AG04449 (cell line): ENCODE measurements around the gene NT5C1B.

ENCODE experiments used
- CTCF ChIA-PET: fragments of 350-600 bp; formaldehyde crosslinking; extraction: SDS; loops from one replicate; lab custom pipeline; 2021; ENCODE audit warnings: antibody characterized with exemption; lab: Yijun Ruan, JAX
- POLR2A ChIA-PET: fragments of 400-600, 350-600 bp; formaldehyde crosslinking; extraction: SDS; loops from one replicate; lab custom pipeline; 2020; ENCODE audit warnings: antibody characterized with exemption, inconsistent platforms; lab: Yijun Ruan, JAX
- DNase-seq: peaks from one replicate; pipeline ENCODE4 v3.0.0-alpha.2; 2010; ENCODE audit warnings: low read depth, low spot score
- H3K4me3 ChIP-seq: 2 replicates; pipeline ENCODE4 v1.5.1; 2011; ENCODE audit warnings: low read depth, mild to moderate bottlenecking, control low read depth, low read length
- TF ChIP-seq, protein P1 (sequence below): IDR thresholded peaks from one replicate; pipeline ENCODE4 v1.5.1; 2011; ENCODE audit warnings: mild to moderate bottlenecking, moderate library complexity, low read length, control low read depth, inconsistent platforms; ENCODE audit not compliant: insufficient read depth; ENCODE audit errors: missing control alignments

The NT5C1B gene

DNA sequence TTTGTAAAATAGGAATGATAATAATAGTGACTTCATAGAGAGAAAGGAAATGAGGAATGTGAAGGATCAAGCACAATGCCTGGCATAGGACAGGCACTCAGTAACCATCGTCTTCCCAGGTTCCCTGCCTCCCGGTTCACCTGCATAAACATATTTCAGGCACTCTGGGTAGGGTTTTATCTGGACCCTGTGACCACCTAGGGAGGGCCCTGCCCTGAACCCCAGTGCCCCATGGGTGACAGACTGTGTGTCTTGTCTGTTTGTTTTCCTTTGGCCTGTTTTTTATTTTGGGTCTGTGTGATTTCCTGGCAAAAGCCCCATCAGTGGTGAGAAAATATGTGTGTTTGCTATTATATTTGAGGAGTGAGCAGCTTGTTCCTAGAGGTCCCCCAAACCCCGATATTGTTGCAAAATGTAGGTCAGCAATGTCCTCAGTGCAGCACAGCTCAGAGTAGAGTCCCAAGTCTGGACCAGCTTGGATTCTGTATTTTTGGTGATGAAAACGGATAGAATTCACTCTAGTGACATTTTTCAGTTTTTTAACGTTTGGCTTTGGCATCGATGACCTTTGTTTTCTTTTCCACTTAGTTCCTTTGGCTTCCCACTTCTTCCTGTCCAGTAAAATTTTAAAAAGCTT is 9.6 kb upstream of the NT5C1B start:
- no peak overlapping the region for H3K4me3 ChIP-seq
- DNase-seq, result no peak
- CTCF ChIA-PET, result interaction anchor here (0.8 kb wide), 1 partner anchor 81 kb away, joined by 3 read pairs; no protein-coding TSS in a partner anchor
- TF ChIP-seq, protein P1, sequence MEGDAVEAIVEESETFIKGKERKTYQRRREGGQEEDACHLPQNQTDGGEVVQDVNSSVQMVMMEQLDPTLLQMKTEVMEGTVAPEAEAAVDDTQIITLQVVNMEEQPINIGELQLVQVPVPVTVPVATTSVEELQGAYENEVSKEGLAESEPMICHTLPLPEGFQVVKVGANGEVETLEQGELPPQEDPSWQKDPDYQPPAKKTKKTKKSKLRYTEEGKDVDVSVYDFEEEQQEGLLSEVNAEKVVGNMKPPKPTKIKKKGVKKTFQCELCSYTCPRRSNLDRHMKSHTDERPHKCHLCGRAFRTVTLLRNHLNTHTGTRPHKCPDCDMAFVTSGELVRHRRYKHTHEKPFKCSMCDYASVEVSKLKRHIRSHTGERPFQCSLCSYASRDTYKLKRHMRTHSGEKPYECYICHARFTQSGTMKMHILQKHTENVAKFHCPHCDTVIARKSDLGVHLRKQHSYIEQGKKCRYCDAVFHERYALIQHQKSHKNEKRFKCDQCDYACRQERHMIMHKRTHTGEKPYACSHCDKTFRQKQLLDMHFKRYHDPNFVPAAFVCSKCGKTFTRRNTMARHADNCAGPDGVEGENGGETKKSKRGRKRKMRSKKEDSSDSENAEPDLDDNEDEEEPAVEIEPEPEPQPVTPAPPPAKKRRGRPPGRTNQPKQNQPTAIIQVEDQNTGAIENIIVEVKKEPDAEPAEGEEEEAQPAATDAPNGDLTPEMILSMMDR, result no peak
- POLR2A ChIA-PET, result interaction anchor here (0.7 kb wide), 1 partner anchor 103 kb away, joined by 3 read pairs; no protein-coding TSS in a partner anchor

DNA sequence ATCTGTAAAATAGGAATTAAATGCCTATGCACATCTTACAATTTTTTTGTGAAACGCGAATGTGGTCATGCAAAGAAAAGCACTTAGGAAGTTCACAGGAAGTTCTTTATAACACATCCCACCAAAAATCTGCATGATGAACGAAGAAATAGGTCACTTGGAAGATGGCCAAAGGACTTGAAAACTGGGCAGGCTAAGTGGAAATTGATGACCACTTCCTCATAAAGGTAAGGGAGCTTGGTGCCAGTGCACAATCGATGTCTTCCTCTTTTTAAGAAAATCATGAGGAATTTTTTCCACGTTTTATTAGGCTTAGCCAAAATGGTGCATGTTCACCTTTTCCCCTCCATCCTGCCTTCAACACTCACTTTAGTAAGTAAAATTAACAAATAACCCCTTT is 8.2 kb upstream of the NT5C1B start:
- ChIA-PET CTCF (no interaction called here), POLR2A (no interaction called here)
- H3K4me3 ChIP-seq, result no peak overlapping the region
- no peak for DNase-seq
- TF ChIP-seq, protein P1, result no peak

DNA sequence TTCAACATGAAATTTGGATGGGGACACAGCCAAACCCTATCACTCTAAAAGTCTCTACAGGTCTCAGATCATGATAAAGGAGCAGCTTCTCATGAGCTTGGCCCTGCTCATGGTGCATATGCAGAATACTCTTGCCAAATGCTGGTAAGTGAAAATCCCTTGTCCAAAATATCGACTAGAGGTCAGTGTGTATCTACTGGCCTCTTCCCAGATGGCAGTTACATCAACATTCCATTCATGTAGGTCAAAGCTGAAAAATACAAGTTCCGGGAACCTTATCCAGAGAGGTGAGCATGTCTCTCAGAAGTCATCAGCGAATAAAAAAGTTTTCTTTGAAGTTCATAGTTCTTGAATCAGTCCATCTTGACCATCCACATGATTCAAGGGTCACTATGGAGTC is 7.6 kb upstream of the NT5C1B start:
- H3K4me3 ChIP-seq, result no peak overlapping the region
- DNase-seq, result no peak
- CTCF ChIA-PET, result no interaction called here
- TF ChIP-seq, protein P1, result no peak
- POLR2A ChIA-PET, result no interaction called here

DNA sequence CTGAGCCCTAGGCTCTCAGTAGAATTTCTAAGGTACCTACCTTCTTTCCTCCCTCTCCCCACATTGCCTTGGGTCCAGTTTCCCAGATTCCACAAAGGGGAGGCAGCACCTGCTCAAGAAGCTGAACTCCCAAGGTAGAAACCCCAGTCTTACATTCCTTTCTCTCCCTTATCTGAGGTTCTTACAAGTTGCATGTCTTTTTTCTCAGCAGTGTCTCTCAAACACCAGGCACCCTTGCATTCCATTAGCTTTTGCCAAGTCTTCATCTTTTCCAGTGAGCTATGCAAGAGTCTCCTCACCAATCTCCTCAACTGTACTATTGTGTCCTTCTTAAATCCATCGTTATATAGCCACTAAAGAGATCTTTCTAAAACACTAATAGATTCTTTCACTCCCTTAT is 4.1 kb upstream of the NT5C1B start:
- H3K4me3 ChIP-seq, result no peak overlapping the region
- TF ChIP-seq, protein P1, result no peak
- DNase-seq, result no peak
- ChIA-PET CTCF (interaction anchor here (0.8 to 1.1 kb wide), 2 partner anchors 17 to 50 kb away, joined by 3 read pairs; no protein-coding TSS in a partner anchor), POLR2A (no interaction called here)

DNA sequence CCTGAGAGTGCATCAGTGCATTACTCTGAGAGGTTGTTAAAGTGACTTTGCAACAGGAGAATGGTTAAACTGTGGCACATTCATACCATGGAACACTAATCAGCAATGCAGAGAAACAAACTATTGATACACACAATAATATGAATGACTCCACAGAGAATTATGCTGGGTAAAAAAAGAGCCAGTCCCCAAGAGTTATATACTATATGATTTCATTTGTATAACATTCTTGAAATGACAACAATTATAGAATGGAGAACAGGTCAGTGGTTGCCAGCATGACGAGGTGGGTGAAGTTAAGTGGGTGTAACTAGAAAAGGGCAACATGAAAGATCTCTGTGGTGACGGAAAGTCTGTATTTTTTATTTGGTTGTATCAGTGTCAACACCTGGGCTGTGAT is 3.0 kb upstream of the NT5C1B start:
- POLR2A ChIA-PET, result no interaction called here
- TF ChIP-seq, protein P1, result no peak
- CTCF ChIA-PET, result no interaction called here
- H3K4me3 ChIP-seq, result no peak overlapping the region
- DNase-seq, result no peak

DNA sequence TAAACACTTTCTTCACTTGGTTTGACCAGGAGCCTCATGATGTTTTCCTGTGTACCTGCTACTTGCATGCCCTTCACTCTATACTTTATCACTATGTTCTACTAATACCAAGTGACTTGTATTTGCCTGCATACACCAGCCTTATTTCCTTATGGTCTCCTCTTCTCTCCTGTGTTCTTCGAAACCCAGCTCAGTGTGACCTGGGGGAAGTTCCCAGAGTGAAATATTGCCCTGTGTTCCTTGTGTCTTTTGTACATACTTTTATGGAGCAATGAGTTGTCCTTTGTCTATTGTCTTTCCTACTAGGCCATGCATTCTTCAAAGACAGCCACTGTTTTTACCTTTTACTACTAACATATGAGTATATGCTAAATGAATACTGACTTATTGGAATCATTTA is 567 bp downstream of the NT5C1B start:
- TF ChIP-seq, protein P1, result no peak
- POLR2A ChIA-PET, result no interaction called here
- H3K4me3 ChIP-seq, result no peak overlapping the region
- CTCF ChIA-PET, result no interaction called here
- no peak for DNase-seq
